GM12892 (cell line): Measurements from ENCODE around the gene PSMD1.

Experiments
- POLR2AphosphoS5 ChIP-seq: IDR thresholded peaks from 2 replicates; pipeline ENCODE4 v1.6.1; 2011; ENCODE audit warnings: low read depth, low read length, control low read depth
- TAF1 ChIP-seq: IDR thresholded peaks from 2 replicates; pipeline ENCODE4 v1.6.1; 2011; ENCODE audit warnings: low read depth, mild to moderate bottlenecking, control low read depth, low read length, borderline replicate concordance

- TF ChIP-seq TAF1 (no peak), POLR2AphosphoS5 (no peak)
Measured at GRCh38 chr2:231069379-231070054, 12.8 kb downstream of the PSMD1 start.
